H9 (cell line): ENCODE results near the gene FNDC3A. TPM values are rescaled to one million over a fixed set of nuclear protein-coding genes. Genes with fewer than 3 reads are reported as not detected.

Source experiments
- DNase-seq: peaks from one replicate; pipeline ENCODE4 v3.0.0-alpha.2; 2017
- H2AFZ ChIP-seq: one replicate; pipeline ENCODE4 v1.6.1; 2013; ENCODE audit warnings: mild to moderate bottlenecking, low read length, control low read depth, moderate library complexity
- H2AK5ac ChIP-seq: 2 replicates; pipeline ENCODE4 v1.6.1; 2013; ENCODE audit warnings: low read length, control low read depth, mixed read lengths; ENCODE audit not compliant: insufficient read length
- H2BK120ac ChIP-seq: one replicate; pipeline ENCODE4 v1.6.1; 2013; ENCODE audit warnings: low read depth, mild to moderate bottlenecking, low read length, control low read depth, inconsistent platforms; ENCODE audit not compliant: poor library complexity, severe bottlenecking
- H2BK12ac ChIP-seq: 2 replicates; pipeline ENCODE4 v1.6.1; 2013; ENCODE audit warnings: low read length, control low read depth, mixed read lengths, low read depth; ENCODE audit not compliant: insufficient read length
- H2BK15ac ChIP-seq: 2 replicates; pipeline ENCODE4 v1.6.1; 2013; ENCODE audit warnings: low read depth, low read length, control low read depth
- H2BK20ac ChIP-seq: one replicate; pipeline ENCODE4 v1.6.1; 2013; ENCODE audit warnings: low read depth, mild to moderate bottlenecking, low read length, control low read depth, inconsistent platforms; ENCODE audit not compliant: poor library complexity, severe bottlenecking
- H2BK5ac ChIP-seq: 2 replicates; pipeline ENCODE4 v1.6.1; 2013; ENCODE audit warnings: low read length, control low read depth, mixed read lengths; ENCODE audit not compliant: insufficient read length
- H3K14ac ChIP-seq: 2 replicates; pipeline ENCODE4 v1.6.1; 2013; ENCODE audit warnings: low read length, control low read depth; ENCODE audit not compliant: insufficient read depth
- H3K18ac ChIP-seq: 2 replicates; pipeline ENCODE4 v1.6.1; 2013; ENCODE audit warnings: low read depth, mild to moderate bottlenecking, mixed read lengths, low read length, control low read depth; ENCODE audit not compliant: insufficient read length
- H3K23ac ChIP-seq: 2 replicates; pipeline ENCODE4 v1.6.1; 2013; ENCODE audit warnings: low read length, control low read depth, mixed read lengths, low read depth; ENCODE audit not compliant: insufficient read length
- H3K23me2 ChIP-seq: 2 replicates; pipeline ENCODE4 v1.6.1; 2013; ENCODE audit warnings: low read depth, mild to moderate bottlenecking, mixed read lengths, low read length, control low read depth; ENCODE audit not compliant: insufficient read length, poor library complexity, severe bottlenecking
- H3K27ac ChIP-seq: 2 replicates; pipeline ENCODE4 v1.5.1; 2013; ENCODE audit warnings: low read length, control low read depth, mixed read lengths, low read depth; ENCODE audit not compliant: insufficient read length
- H3K27me3 ChIP-seq: 2 replicates; pipeline ENCODE4 v1.6.1; 2013; ENCODE audit warnings: low read length, control low read depth, inconsistent platforms; ENCODE audit not compliant: insufficient read depth
- H3K4ac ChIP-seq: 2 replicates; pipeline ENCODE4 v1.6.1; 2013; ENCODE audit warnings: low read depth, mild to moderate bottlenecking, control low read depth, inconsistent platforms, low read length, moderate library complexity
- H3K4me1 ChIP-seq: 2 replicates; pipeline ENCODE4 v1.6.1; 2013; ENCODE audit warnings: low read length, control low read depth, inconsistent platforms; ENCODE audit not compliant: insufficient read depth
- H3K4me2 ChIP-seq: 2 replicates; pipeline ENCODE4 v1.6.1; 2013; ENCODE audit warnings: low read length, control low read depth, mixed read lengths; ENCODE audit not compliant: insufficient read length, insufficient read depth
- H3K56ac ChIP-seq: 2 replicates; pipeline ENCODE4 v1.6.1; 2013; ENCODE audit warnings: low read depth, mild to moderate bottlenecking, mixed read lengths, low read length, control low read depth; ENCODE audit not compliant: insufficient read length
- H3K79me1 ChIP-seq: 2 replicates; pipeline ENCODE4 v1.6.1; 2013; ENCODE audit warnings: low read depth, mild to moderate bottlenecking, moderate library complexity, low read length, control low read depth, inconsistent platforms; ENCODE audit not compliant: insufficient read depth, poor library complexity, severe bottlenecking
- H3K79me2 ChIP-seq: 2 replicates; pipeline ENCODE4 v1.6.1; 2013; ENCODE audit warnings: low read length, control low read depth, inconsistent platforms; ENCODE audit not compliant: insufficient read depth
- H3K9ac ChIP-seq: 2 replicates; pipeline ENCODE4 v1.6.1; 2013; ENCODE audit warnings: low read length, control low read depth, mixed read lengths; ENCODE audit not compliant: insufficient read length; ENCODE audit errors: extremely low read depth
- H3K9me3 ChIP-seq: one replicate; pipeline ENCODE4 v1.6.1; 2013; ENCODE audit warnings: low read depth, low read length, inconsistent platforms; ENCODE audit not compliant: control insufficient read depth
- H3T11ph ChIP-seq: one replicate; pipeline ENCODE4 v1.6.1; 2013; ENCODE audit warnings: mild to moderate bottlenecking, low read length, control low read depth, inconsistent platforms
- H4K20me1 ChIP-seq: one replicate; pipeline ENCODE4 v1.6.1; 2013; ENCODE audit not compliant: control insufficient read depth, insufficient read length, insufficient read depth
- H4K5ac ChIP-seq: 2 replicates; pipeline ENCODE4 v1.6.1; 2013; ENCODE audit warnings: low read depth, mild to moderate bottlenecking, mixed read lengths, low read length, control low read depth; ENCODE audit not compliant: insufficient read length
- H4K8ac ChIP-seq: replicated peaks from 2 replicates; pipeline ENCODE4 v1.6.1; 2013; ENCODE audit warnings: low read length, control low read depth, mixed read lengths, low read depth; ENCODE audit not compliant: insufficient read length
- H4K91ac ChIP-seq: 2 replicates; pipeline ENCODE4 v1.6.1; 2013; ENCODE audit warnings: low read depth, mild to moderate bottlenecking, moderate library complexity, mixed read lengths, low read length, control low read depth; ENCODE audit not compliant: insufficient read length
- H3K27ac Mint-ChIP-seq, 3 experiments: 2 replicates in 2 of 3; 3 replicates in 1 of 3; pipeline ENCODE4 v1.8.0; 2020 to 2021; ENCODE audit warnings: mixed read lengths in 3 of 3, mild to moderate bottlenecking in 1 of 3, moderate library complexity in 1 of 3
- H3K27me3 Mint-ChIP-seq: 2 replicates; pipeline ENCODE4 v1.8.0; 2021; ENCODE audit warnings: low read depth, mild to moderate bottlenecking, moderate library complexity, mixed read lengths
- H3K36me3 Mint-ChIP-seq, 3 experiments: 2 replicates in 2 of 3; 3 replicates in 1 of 3; pipeline ENCODE4 v1.8.0; 2020 to 2021; ENCODE audit warnings: low read depth in 3 of 3, mixed read lengths in 3 of 3; ENCODE audit not compliant: insufficient read depth in 1 of 3
- H3K4me1 Mint-ChIP-seq, 2 experiments: 2 replicates each; pipeline ENCODE4 v1.8.0; 2020; ENCODE audit warnings: mixed read lengths in 2 of 2
- H3K4me3 Mint-ChIP-seq, 2 experiments: 2 replicates in 1 of 2; 3 replicates in 1 of 2; pipeline ENCODE4 v1.8.0; 2020 to 2021; ENCODE audit warnings: mild to moderate bottlenecking in 2 of 2, mixed read lengths in 2 of 2, moderate library complexity in 1 of 2
- H3K9me3 Mint-ChIP-seq, 2 experiments: 2 replicates in 1 of 2; 3 replicates in 1 of 2; pipeline ENCODE4 v1.8.0; 2020; ENCODE audit warnings: mild to moderate bottlenecking in 2 of 2, mixed read lengths in 2 of 2, moderate library complexity in 1 of 2
- CTCF ChIP-seq: fragments of 200-600 bp; sonication (generic); conservative IDR thresholded peaks from 3 replicates; pipeline ENCODE4 v1.8.0; 2021; ENCODE audit warnings: antibody characterized with exemption, mild to moderate bottlenecking
- WGBS: extraction: QIAGEN DNeasy Blood & Tissue Kit; methylation state at CpG from one replicate; pipeline ENCODE4 v1.1.7; 2013; ENCODE audit warnings: missing lambda C conversion rate, low lambda C conversion rate, mixed read lengths; ENCODE audit not compliant: insufficient read length; ENCODE audit errors: extremely low coverage; 5-methylcytosine and 5-hydroxymethylcytosine counted together
- total RNA-seq: library from RNA; stranded (reverse); gene quantifications from 2 replicates; pipeline ENCODE4 v1.2.1, GENCODE V29; 2021

FNDC3A gene
- total RNA-seq, 1 experiment from 2014 or later, result 27.4 TPM

GRCh38 chr13:49086722-49087121 is 111.0 kb downstream of the FNDC3A start:
- WGBS, result no CpG with 5 or more reads among the region's 2 CpGs
- Histone ChIP-seq H4K5ac (no peak overlapping the region), H2BK12ac (no peak overlapping the region), H4K91ac (no peak overlapping the region), H3K14ac (no peak overlapping the region), H3K79me1 (no peaks in the 10 kb centered on the region), H2BK15ac (no peak overlapping the region), H2BK20ac (no peak overlapping the region), H3K4me2 (no peak overlapping the region), H4K20me1 (no peaks in the 10 kb centered on the region), H3K4ac (no peak overlapping the region), H2BK120ac (no peak overlapping the region), H3K23me2 (no peaks in the 10 kb centered on the region), H2AK5ac (no peak overlapping the region), H3K23ac (no peak overlapping the region), H2BK5ac (no peak overlapping the region), H3K9me3 (no peaks in the 10 kb centered on the region), H3K79me2 (no peaks in the 10 kb centered on the region), H3K56ac (no peak overlapping the region), H3K27ac (no peak overlapping the region), H2AFZ (no peak overlapping the region), H3K4me1 (no peaks in the 10 kb centered on the region), H3K27me3 (no peaks in the 10 kb centered on the region), H3K9ac (no peak overlapping the region), H3T11ph (no peak overlapping the region), H4K8ac (no peak overlapping the region), H3K18ac (no peak overlapping the region)
- DNase-seq, result no peak
- Mint-ChIP-seq H3K4me1 (0 out of 4 replicates have a peak, but pooled peaks cover 0 to 2% of the 10 kb centered on the region in 2 experiments), H3K27me3 (no peaks in the 10 kb centered on the region), H3K4me3 (no peak overlapping the region), H3K9me3 (no peaks in the 10 kb centered on the region), H3K27ac (no peak overlapping the region), H3K36me3 (peaks cover 0 to 1% (median 0%) of the 10 kb centered on the region in 3 experiments; a peak in 1 of 7 replicates)
- no peak for TF ChIP-seq CTCF
